ENCODE data around the gene INPP5A.

INPP5A gene

DNA sequence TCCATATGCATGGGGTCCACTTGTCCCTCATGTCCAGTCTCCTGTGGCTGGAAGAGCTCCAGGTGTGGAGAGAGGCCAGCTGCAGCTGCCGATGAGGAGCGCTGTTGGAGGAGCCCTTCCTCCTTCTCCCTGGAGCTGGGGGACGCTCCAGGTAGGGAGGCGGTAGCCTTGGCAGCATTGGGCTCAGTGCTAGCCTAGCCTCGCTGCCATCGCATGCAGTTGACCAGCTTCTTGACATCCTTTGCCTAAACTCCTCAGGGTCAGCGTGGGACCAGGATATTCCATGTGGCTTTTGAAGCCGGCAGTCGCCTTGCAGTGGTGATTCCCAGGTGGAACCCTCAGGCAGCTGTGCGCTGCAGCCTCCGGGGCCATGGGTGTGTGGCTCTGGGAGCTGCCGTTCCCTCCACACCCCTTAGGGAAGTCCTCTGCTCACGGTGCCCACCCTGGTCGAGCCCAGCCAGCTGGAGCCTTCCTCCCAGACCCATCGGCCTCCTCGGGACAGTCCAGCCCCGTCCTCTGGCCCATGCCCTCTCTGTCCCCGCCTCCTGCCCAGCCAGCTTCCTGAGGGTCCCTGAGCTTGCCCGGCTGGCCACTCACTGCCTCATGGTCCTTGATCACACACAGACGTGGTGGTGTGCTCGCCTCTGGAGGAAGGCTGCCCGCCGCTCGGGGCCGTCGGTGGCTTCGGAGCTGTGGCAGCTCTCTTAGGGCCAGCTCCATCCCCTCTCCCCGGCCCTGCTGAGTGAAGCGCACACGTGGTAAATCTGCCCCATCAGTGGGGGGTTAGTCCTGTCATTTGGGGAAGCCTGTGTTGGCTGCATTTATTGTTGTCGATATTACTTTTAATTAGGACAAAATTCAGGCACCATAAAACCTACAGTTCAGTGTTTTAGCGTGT, 21.2 kb downstream of the INPP5A start:
- TF ChIP-seq, protein P1, sequence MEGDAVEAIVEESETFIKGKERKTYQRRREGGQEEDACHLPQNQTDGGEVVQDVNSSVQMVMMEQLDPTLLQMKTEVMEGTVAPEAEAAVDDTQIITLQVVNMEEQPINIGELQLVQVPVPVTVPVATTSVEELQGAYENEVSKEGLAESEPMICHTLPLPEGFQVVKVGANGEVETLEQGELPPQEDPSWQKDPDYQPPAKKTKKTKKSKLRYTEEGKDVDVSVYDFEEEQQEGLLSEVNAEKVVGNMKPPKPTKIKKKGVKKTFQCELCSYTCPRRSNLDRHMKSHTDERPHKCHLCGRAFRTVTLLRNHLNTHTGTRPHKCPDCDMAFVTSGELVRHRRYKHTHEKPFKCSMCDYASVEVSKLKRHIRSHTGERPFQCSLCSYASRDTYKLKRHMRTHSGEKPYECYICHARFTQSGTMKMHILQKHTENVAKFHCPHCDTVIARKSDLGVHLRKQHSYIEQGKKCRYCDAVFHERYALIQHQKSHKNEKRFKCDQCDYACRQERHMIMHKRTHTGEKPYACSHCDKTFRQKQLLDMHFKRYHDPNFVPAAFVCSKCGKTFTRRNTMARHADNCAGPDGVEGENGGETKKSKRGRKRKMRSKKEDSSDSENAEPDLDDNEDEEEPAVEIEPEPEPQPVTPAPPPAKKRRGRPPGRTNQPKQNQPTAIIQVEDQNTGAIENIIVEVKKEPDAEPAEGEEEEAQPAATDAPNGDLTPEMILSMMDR (conservative IDR thresholded peaks at IDR 0.05): no peak
- TF ChIP-seq ZFX (IDR thresholded peaks at IDR 0.05): no peak
- peak overlapping the region; percentile 79 for H3K27ac ChIP-seq

DNA sequence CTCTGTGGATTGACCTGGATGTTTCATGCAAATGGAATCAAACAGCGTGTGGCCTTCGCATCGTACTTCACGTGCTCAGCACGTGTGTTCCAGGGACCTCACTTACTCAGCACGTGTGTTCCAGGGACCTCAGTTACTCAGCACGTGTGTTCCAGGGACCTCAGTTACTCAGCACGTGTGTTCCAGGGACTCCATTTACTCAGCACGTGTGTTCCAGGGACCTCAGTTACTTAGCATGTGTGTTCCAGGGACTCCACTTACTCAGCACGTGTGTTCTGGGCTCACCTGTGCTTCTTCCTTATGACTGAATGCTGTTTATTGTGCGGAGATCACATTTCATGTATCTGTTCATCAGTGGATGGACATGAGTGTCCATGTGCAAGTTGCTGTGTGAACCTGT, 22.0 kb downstream of the INPP5A start:
- no peak overlapping the region for H3K27ac ChIP-seq
- TF ChIP-seq, protein P1 (conservative IDR thresholded peaks at IDR 0.05): no peak
- no peak for TF ChIP-seq ZFX (IDR thresholded peaks at IDR 0.05)

- TF ChIP-seq, protein P1 (conservative IDR thresholded peaks at IDR 0.05): no peak
- no peak for TF ChIP-seq ZFX (IDR thresholded peaks at IDR 0.05)
- no peak overlapping the region for H3K27ac ChIP-seq
Observed at GRCh38 chr10:132560241-132560731, 22.7 kb downstream of the INPP5A start.

GRCh38 chr10:132562177-132562915, 24.8 kb downstream of the INPP5A start:
- no peak overlapping the region for H3K27ac ChIP-seq
- TF ChIP-seq, protein P1 (conservative IDR thresholded peaks at IDR 0.05): no peak
- no peak for TF ChIP-seq ZFX (IDR thresholded peaks at IDR 0.05)

GRCh38 chr10:132562916-132563456, 25.4 kb downstream of the INPP5A start:
- TF ChIP-seq, protein P1 (conservative IDR thresholded peaks at IDR 0.05): no peak
- TF ChIP-seq ZFX (IDR thresholded peaks at IDR 0.05): no peak
- H3K27ac ChIP-seq: no peak overlapping the region

- no peak overlapping the region for H3K27ac ChIP-seq
- no peak for TF ChIP-seq ZFX (IDR thresholded peaks at IDR 0.05)
- TF ChIP-seq, protein P1 (conservative IDR thresholded peaks at IDR 0.05): no peak
Observed at GRCh38 chr10:132563485-132564248, 26.1 kb downstream of the INPP5A start.
